HG02588 (cell line): Measurements from ENCODE around the gene CALML6.
"Not testable (repeated sequence)": the region's sequence is repeated elsewhere in the genome, so short reads cannot be mapped to it uniquely, and the experiment has no call there.

Source experiments
- ATAC-seq: cut with Tn5 transposase; IDR thresholded peaks from one replicate; pipeline ENCODE4 v1.9.1; 2021; ENCODE audit warnings: mild to moderate bottlenecking, moderate library complexity; ENCODE audit not compliant: unreplicated experiment

The CALML6 gene

DNA sequence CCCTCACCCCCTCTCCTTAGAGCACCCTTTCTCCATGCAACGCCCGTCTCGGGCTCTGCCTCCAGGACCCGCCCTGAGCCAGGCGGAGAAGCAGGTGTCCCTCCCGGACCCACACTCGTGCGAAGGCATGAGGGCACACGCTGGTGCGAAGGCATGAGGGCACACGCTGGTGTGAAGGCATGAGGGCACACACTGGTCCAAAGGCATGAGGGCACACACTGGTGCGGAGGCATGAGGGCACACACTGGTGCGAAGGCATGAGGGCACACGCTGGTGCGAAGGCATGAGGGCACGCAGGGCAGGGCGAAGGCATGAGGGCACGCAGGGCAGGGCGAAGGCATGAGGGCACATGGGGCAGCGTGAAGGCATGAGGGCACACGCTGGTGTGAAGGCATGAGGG lies 9.8 kb downstream of the CALML6 start:
- no peak for ATAC-seq

GRCh38 chr1:1925437-1926345 lies 10.6 kb downstream of the CALML6 start:
- no peak for ATAC-seq

GRCh38 chr1:1926346-1926811 lies 11.3 kb downstream of the CALML6 start:
- ATAC-seq, result no peak

GRCh38 chr1:1926886-1927660 lies 12.0 kb downstream of the CALML6 start:
- ATAC-seq, result no peak

GRCh38 chr1:1927751-1928150 lies 12.7 kb downstream of the CALML6 start:
- no peak for ATAC-seq

GRCh38 chr1:1928231-1929101 lies 13.4 kb downstream of the CALML6 start:
- no peak for ATAC-seq

DNA sequence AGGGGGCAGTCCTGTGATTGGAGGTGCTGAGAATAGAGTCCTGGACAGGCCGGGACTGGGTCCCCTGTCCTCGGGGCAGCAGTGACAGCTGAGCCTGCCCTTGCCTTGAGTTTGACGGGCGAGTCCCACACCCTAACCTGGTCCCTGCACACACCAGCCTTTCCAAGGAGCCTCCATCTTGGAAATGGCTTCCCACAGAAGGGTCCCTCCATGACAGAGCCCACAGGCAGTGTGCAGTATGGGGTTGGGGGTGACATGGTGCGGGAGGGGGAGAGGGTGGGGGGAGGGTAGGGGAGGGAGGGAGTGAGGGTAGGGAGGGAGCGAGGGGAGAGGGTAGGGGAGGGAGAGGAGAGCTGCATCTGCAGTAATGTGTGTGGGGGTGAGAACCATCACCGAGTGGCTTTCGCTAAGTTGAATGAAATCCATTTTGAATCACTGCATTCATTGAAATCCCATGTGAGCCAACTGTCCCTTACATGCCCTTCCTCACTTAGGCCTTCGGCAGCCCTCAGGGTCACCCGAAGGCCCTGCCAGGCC lies 14.1 kb downstream of the CALML6 start:
- ATAC-seq, result no peak

- ATAC-seq, result no peak
Measured at GRCh38 chr1:1929639-1930545, 14.8 kb downstream of the CALML6 start.

GRCh38 chr1:1934848-1935247 lies 19.8 kb downstream of the CALML6 start:
- not testable (repeated sequence) for ATAC-seq

- no peak for ATAC-seq
Measured at GRCh38 chr1:1937061-1937460, 22.0 kb downstream of the CALML6 start.

GRCh38 chr1:1937549-1938275 lies 22.7 kb downstream of the CALML6 start:
- ATAC-seq, result no peak

- ATAC-seq, result no peak
Measured at GRCh38 chr1:1938276-1938573, 23.2 kb downstream of the CALML6 start.

DNA sequence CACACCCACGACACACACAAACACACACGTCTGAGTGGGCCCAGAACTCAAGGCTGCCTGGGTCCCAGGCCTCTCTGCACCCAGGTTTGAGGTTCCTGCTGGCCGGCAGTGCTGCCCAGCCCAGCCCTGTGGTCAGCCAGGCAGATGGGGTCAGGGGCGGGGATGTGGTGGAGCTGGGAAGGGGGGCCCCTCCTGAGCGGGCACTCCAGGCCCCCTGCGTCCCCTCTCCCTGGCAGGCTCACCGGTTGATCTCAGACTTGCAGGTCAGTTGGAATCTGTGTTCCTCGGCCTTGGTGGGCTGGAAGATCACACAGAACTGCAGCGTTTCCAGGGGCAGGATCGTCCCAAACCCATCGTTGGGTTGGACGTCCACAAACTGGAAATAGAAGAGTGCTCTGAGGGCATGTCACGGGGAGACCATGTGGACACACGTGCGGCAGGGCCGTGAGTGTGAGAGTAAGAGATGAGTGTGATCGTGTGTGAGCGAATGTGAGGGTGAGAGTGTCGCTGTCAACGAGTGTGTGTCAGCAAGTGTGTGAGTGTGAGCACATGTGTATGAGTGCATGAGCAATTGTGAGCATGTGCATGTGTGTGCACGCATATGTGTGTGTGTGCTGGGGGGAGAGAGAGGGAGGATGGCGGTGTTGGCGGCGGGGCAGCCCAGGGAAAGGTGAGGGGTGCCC lies 23.7 kb downstream of the CALML6 start:
- ATAC-seq, result no peak

DNA sequence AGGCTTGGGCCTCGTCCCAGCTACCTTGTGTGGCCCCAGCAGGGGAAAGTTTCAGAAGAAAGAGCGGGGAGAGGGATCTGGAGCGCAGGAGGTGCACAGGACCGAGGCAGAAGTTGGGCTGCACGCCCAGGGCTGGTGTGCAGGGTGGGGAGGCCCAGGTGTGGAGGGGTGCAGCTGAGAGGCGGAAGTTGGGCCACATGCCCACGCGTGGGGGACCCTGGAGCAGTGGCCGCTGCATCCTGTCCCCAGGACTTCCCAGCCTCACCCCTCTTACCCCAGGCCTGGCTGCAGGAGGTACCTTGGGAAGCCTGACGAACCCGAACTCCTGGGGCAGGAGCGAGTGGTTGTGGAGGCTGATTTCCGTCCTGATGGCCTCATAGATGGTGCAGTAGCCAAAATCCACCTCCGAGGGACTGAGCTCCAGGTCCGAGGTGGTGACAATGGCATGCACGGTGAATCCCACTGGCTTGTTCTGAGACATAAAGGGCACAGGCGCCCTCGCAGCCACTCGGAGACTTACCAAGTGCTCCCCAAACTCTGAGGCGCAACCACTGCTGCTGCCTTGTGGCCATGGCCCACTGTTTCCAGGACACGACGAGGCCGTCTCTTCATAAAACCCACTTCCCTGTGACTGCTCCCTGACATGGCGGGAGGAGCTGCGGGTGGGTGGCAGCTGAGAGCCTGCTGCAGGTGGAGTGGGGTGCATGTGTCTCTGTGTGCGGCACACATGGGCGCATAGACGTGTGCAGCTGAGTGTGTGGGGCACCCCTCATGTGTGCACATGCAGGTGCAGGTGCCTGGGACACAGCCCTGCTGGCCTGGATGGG lies 24.4 kb downstream of the CALML6 start:
- ATAC-seq, result no peak

GRCh38 chr1:1940123-1940425 lies 25.0 kb downstream of the CALML6 start:
- no peak for ATAC-seq

GRCh38 chr1:1941211-1941841 lies 26.3 kb downstream of the CALML6 start:
- no peak for ATAC-seq
